HL-60/S4 treated with phorbol 12-myristate 13-acetate at 8.2 ng/mL for 4 days and 3 days (cell line): ENCODE data around the gene RDH12.

Experiments
- in situ Hi-C: fragments of 300-500 bp; cut with MboI; formaldehyde crosslinking; loops from 2 replicates; pipeline ENCODE4 v1.15.0; 2022; ENCODE audit warnings: low sequenced_read_pairs

Gene RDH12

GRCh38 chr14:67704484-67705089 lies 2.9 kb downstream of the RDH12 start:
- in situ Hi-C loops = loop anchor here (25.0 kb wide), 1 partner anchor 117 kb away; no protein-coding TSS in a partner anchor

- in situ Hi-C loops = loop anchor here (25.0 kb wide), 1 partner anchor 118 kb away; no protein-coding TSS in a partner anchor
Observed at GRCh38 chr14:67705211-67705610, 3.5 kb downstream of the RDH12 start.

- in situ Hi-C loops = loop anchor here (25.0 kb wide), 1 partner anchor 122 kb away; no protein-coding TSS in a partner anchor
Observed at GRCh38 chr14:67709346-67709745, 7.7 kb downstream of the RDH12 start.

GRCh38 chr14:67709796-67710195 lies 8.1 kb downstream of the RDH12 start:
- in situ Hi-C loops = loop anchor here (25.0 kb wide), 1 partner anchor 122 kb away; no protein-coding TSS in a partner anchor

- in situ Hi-C loops = loop anchor here (25.0 kb wide), 1 partner anchor 123 kb away; no protein-coding TSS in a partner anchor
Observed at GRCh38 chr14:67710209-67710608, 8.5 kb downstream of the RDH12 start.

GRCh38 chr14:67717048-67717447 lies 15.4 kb downstream of the RDH12 start:
- in situ Hi-C loops = loop anchor here (25.0 kb wide), 1 partner anchor 130 kb away; no protein-coding TSS in a partner anchor

GRCh38 chr14:67718265-67718664 lies 16.6 kb downstream of the RDH12 start:
- in situ Hi-C loops = loop anchor here (25.0 kb wide), 1 partner anchor 131 kb away; no protein-coding TSS in a partner anchor

- in situ Hi-C loops = loop anchor here (25.0 kb wide), 1 partner anchor 132 kb away; no protein-coding TSS in a partner anchor
Observed at GRCh38 chr14:67719385-67719784, 17.7 kb downstream of the RDH12 start.

- in situ Hi-C loops = loop anchor here (25.0 kb wide), 1 partner anchor 133 kb away; no protein-coding TSS in a partner anchor
Observed at GRCh38 chr14:67719866-67720265, 18.2 kb downstream of the RDH12 start.

- in situ Hi-C loops = loop anchor here (25.0 kb wide), 1 partner anchor 135 kb away; no protein-coding TSS in a partner anchor
Observed at GRCh38 chr14:67721875-67722274, 20.2 kb downstream of the RDH12 start.

GRCh38 chr14:67722293-67722692 lies 20.6 kb downstream of the RDH12 start:
- in situ Hi-C loops = loop anchor here (25.0 kb wide), 1 partner anchor 135 kb away; no protein-coding TSS in a partner anchor

- in situ Hi-C loops = no loop called here
Observed at GRCh38 chr14:67725171-67725570, 23.5 kb downstream of the RDH12 start.

GRCh38 chr14:67727361-67727760 lies 25.7 kb downstream of the RDH12 start:
- in situ Hi-C loops = no loop called here

GRCh38 chr14:67728258-67728657 lies 26.6 kb downstream of the RDH12 start:
- in situ Hi-C loops = no loop called here

GRCh38 chr14:67729072-67729885 lies 27.6 kb downstream of the RDH12 start:
- in situ Hi-C loops = no loop called here

- in situ Hi-C loops = no loop called here
Observed at GRCh38 chr14:67733616-67734015, 31.9 kb downstream of the RDH12 start.

- in situ Hi-C loops = no loop called here
Observed at GRCh38 chr14:67734675-67735074, 33.0 kb downstream of the RDH12 start.

- in situ Hi-C loops = no loop called here
Observed at GRCh38 chr14:67735336-67736147, 33.9 kb downstream of the RDH12 start.

GRCh38 chr14:67736771-67737170 lies 35.1 kb downstream of the RDH12 start:
- in situ Hi-C loops = no loop called here

GRCh38 chr14:67738740-67739504 lies 37.2 kb downstream of the RDH12 start:
- in situ Hi-C loops = no loop called here
